DOHH2 (cell line): ENCODE measurements around the gene KIT.

ENCODE experiments used
- EZH2phosphoT487 ChIP-seq: fragments of 200-600 bp; sonication (generic); IDR thresholded peaks from 2 replicates; pipeline ENCODE4 v1.6.1; 2017; ENCODE audit warnings: borderline replicate concordance, mild to moderate bottlenecking, antibody characterized with exemption, low read length, moderate library complexity, mixed read lengths
- TF ChIP-seq, protein P1 (sequence below): fragments of 200-600 bp; sonication (generic); IDR thresholded peaks from one replicate; pipeline ENCODE4 v1.5.1; 2014; ENCODE audit warnings: antibody characterized with exemption, mild to moderate bottlenecking, low read depth, low read length; ENCODE audit not compliant: poor library complexity, severe bottlenecking

- TF ChIP-seq, protein P1, sequence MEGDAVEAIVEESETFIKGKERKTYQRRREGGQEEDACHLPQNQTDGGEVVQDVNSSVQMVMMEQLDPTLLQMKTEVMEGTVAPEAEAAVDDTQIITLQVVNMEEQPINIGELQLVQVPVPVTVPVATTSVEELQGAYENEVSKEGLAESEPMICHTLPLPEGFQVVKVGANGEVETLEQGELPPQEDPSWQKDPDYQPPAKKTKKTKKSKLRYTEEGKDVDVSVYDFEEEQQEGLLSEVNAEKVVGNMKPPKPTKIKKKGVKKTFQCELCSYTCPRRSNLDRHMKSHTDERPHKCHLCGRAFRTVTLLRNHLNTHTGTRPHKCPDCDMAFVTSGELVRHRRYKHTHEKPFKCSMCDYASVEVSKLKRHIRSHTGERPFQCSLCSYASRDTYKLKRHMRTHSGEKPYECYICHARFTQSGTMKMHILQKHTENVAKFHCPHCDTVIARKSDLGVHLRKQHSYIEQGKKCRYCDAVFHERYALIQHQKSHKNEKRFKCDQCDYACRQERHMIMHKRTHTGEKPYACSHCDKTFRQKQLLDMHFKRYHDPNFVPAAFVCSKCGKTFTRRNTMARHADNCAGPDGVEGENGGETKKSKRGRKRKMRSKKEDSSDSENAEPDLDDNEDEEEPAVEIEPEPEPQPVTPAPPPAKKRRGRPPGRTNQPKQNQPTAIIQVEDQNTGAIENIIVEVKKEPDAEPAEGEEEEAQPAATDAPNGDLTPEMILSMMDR: no peak
- no peak for TF ChIP-seq EZH2phosphoT487
Measured at GRCh38 chr4:54742636-54743399, 85.1 kb downstream of the KIT start.
